ENCODE data around the gene SESN1. TPM values are rescaled to one million over a fixed set of nuclear protein-coding genes. Genes with fewer than 3 reads are reported as not detected.
A peak's percentile ranks its signal among the peaks of the same experiment; 100 is the strongest.

Gene SESN1
- total RNA-seq, 1 donor from 2014 or later: 28.9 TPM

GRCh38 chr6:109052018-109052651, 42.5 kb downstream of the SESN1 start:
- no peak overlapping the region for H3K4me3 Mint-ChIP-seq
- H3K9me3 Mint-ChIP-seq: peaks cover 9% of the 10 kb centered on the region
- no peak overlapping the region for H3K27ac Mint-ChIP-seq
- no peak for DNase-seq (ENCODE audit: low spot score in 2 of 2, unreplicated experiment in 2 of 2)
- peaks cover 33% of the 10 kb centered on the region for H3K4me1 Mint-ChIP-seq
- no peaks in the 10 kb centered on the region for H3K27me3 Mint-ChIP-seq (ENCODE audit: low read depth)
- TF ChIP-seq, protein P1, sequence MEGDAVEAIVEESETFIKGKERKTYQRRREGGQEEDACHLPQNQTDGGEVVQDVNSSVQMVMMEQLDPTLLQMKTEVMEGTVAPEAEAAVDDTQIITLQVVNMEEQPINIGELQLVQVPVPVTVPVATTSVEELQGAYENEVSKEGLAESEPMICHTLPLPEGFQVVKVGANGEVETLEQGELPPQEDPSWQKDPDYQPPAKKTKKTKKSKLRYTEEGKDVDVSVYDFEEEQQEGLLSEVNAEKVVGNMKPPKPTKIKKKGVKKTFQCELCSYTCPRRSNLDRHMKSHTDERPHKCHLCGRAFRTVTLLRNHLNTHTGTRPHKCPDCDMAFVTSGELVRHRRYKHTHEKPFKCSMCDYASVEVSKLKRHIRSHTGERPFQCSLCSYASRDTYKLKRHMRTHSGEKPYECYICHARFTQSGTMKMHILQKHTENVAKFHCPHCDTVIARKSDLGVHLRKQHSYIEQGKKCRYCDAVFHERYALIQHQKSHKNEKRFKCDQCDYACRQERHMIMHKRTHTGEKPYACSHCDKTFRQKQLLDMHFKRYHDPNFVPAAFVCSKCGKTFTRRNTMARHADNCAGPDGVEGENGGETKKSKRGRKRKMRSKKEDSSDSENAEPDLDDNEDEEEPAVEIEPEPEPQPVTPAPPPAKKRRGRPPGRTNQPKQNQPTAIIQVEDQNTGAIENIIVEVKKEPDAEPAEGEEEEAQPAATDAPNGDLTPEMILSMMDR (IDR thresholded peaks at IDR 0.05; ENCODE audit: unreplicated experiment): no peak
- H3K36me3 Mint-ChIP-seq: peaks cover 13% of the 10 kb centered on the region

DNA sequence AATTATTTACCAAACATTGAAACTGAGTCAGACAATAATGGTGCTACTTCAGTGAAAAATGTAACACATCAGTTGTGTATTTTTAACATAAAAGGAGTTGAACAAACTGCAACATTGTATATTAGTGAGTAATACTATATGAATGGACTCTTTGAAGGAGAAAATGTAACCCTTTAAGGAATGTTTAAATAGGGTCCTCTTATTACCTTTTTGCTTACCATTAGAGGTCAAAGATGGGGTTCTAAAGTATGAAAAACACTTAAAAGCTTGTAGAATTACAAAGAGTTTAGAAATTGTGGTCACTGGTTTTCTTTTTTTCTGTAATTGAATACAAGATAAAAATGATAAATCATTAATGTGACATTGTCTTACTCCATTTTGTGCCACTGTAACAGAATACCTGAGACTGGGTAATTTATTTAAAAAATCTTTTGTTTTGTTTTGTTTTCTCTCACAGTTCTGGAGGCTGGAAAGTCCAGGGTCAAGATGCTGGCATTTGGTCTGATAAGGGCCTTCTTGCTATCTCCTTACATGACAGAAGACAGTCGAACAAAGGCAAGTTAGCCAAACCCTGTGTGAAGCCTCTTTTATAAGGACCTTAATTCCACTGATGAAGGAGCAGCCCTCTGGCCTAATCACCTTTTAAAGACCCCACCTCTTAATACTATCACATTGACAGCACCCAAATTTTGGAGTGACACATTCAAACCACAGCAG, 43.2 kb downstream of the SESN1 start:
- DNase-seq (ENCODE audit: low spot score in 2 of 2, unreplicated experiment in 2 of 2): no peak
- H3K4me3 Mint-ChIP-seq: no peak overlapping the region
- TF ChIP-seq, protein P1 (IDR thresholded peaks at IDR 0.05; ENCODE audit: unreplicated experiment): no peak
- H3K27me3 Mint-ChIP-seq (ENCODE audit: low read depth): no peaks in the 10 kb centered on the region
- peaks cover 9% of the 10 kb centered on the region for H3K9me3 Mint-ChIP-seq
- peaks cover 28% of the 10 kb centered on the region for H3K4me1 Mint-ChIP-seq
- peaks cover 13% of the 10 kb centered on the region for H3K36me3 Mint-ChIP-seq
- H3K27ac Mint-ChIP-seq: no peak overlapping the region

DNA sequence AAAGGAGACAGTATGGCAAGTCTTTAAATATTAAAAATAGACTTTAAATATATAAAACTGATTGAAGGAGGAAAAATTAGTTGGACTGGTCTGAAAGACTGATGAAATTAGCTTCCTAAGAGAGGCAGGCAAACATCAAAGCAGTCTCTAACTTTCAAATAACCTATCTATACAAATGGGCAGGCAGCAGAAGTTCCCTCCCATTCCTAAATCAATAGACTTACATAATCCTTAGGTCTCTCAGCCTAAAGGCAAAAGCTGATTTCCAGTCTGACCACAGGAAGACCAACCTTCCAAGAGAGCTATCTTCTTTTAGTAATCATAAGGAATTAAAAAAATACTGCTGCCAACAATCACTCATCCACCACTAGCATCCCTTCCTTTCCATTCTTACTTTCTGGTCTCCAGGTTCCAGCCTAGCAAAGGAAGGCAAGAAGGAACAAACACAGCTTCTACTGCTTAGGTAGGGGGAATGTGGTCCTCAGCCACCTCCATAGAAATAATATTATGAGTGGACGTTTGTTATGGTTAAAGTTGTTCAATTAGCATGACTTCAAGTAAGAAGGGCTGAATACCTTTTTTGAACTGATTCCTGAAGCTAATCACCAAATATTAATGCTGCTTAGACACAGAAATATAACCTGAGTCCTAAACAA, 44.1 kb downstream of the SESN1 start:
- peaks cover 10% of the 10 kb centered on the region for H3K9me3 Mint-ChIP-seq
- DNase-seq (ENCODE audit: low spot score in 2 of 2, unreplicated experiment in 2 of 2): no peak
- H3K36me3 Mint-ChIP-seq: peaks cover 15% of the 10 kb centered on the region
- TF ChIP-seq, protein P1 (IDR thresholded peaks at IDR 0.05; ENCODE audit: unreplicated experiment): no peak
- no peaks in the 10 kb centered on the region for H3K27me3 Mint-ChIP-seq (ENCODE audit: low read depth)
- H3K4me3 Mint-ChIP-seq: no peak overlapping the region
- no peak overlapping the region for H3K27ac Mint-ChIP-seq
- peaks cover 28% of the 10 kb centered on the region for H3K4me1 Mint-ChIP-seq

- no peak overlapping the region for H3K4me3 Mint-ChIP-seq
- peaks cover 16% of the 10 kb centered on the region for H3K9me3 Mint-ChIP-seq
- H3K27ac Mint-ChIP-seq: peak overlapping the region; percentile 10
- H3K36me3 Mint-ChIP-seq: peaks cover 20% of the 10 kb centered on the region
- DNase-seq (ENCODE audit: low spot score in 2 of 2, unreplicated experiment in 2 of 2): no peak
- peaks cover 27% of the 10 kb centered on the region for H3K4me1 Mint-ChIP-seq
- H3K27me3 Mint-ChIP-seq (ENCODE audit: low read depth): no peaks in the 10 kb centered on the region
- TF ChIP-seq, protein P1 (IDR thresholded peaks at IDR 0.05; ENCODE audit: unreplicated experiment): no peak
These were observed 44.6 kb downstream of the SESN1 start for GRCh38 chr6:109050012-109050411.

- Mint-ChIP-seq H3K4me3 (no peak overlapping the region), H3K36me3 (peaks cover 22% of the 10 kb centered on the region), H3K27ac (no peak overlapping the region), H3K27me3 (ENCODE audit: low read depth) (no peaks in the 10 kb centered on the region), H3K9me3 (peaks cover 18% of the 10 kb centered on the region), H3K4me1 (peaks cover 24% of the 10 kb centered on the region)
- TF ChIP-seq, protein P1 (IDR thresholded peaks at IDR 0.05; ENCODE audit: unreplicated experiment): no peak
- DNase-seq (ENCODE audit: low spot score in 2 of 2, unreplicated experiment in 2 of 2): no peak
These were observed 45.8 kb downstream of the SESN1 start for GRCh38 chr6:109048670-109049415.
